GM20000 (cell line): ENCODE results near the gene HOXA3.

Experiments used
- DNase-seq: peaks from one replicate; pipeline ENCODE4 v3.0.0; 2012; ENCODE audit warnings: low spot score
- TF ChIP-seq, protein P1 (sequence below): IDR thresholded peaks from 2 replicates; pipeline ENCODE4 v1.5.1; 2012; ENCODE audit warnings: mild to moderate bottlenecking, control low read depth; ENCODE audit errors: extremely low read depth, missing control alignments

The HOXA3 gene

GRCh38 chr7:27183682-27184336, 31.4 kb upstream of the HOXA3 start:
- TF ChIP-seq, protein P1, sequence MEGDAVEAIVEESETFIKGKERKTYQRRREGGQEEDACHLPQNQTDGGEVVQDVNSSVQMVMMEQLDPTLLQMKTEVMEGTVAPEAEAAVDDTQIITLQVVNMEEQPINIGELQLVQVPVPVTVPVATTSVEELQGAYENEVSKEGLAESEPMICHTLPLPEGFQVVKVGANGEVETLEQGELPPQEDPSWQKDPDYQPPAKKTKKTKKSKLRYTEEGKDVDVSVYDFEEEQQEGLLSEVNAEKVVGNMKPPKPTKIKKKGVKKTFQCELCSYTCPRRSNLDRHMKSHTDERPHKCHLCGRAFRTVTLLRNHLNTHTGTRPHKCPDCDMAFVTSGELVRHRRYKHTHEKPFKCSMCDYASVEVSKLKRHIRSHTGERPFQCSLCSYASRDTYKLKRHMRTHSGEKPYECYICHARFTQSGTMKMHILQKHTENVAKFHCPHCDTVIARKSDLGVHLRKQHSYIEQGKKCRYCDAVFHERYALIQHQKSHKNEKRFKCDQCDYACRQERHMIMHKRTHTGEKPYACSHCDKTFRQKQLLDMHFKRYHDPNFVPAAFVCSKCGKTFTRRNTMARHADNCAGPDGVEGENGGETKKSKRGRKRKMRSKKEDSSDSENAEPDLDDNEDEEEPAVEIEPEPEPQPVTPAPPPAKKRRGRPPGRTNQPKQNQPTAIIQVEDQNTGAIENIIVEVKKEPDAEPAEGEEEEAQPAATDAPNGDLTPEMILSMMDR: no peak
- DNase-seq: no peak

- TF ChIP-seq, protein P1: no peak
- no peak for DNase-seq
Observed at GRCh38 chr7:27182861-27183681, 30.7 kb upstream of the HOXA3 start.

GRCh38 chr7:27182285-27182841, 30.0 kb upstream of the HOXA3 start:
- TF ChIP-seq, protein P1: no peak
- no peak for DNase-seq

GRCh38 chr7:27181795-27182275, 29.5 kb upstream of the HOXA3 start:
- no peak for DNase-seq

DNA sequence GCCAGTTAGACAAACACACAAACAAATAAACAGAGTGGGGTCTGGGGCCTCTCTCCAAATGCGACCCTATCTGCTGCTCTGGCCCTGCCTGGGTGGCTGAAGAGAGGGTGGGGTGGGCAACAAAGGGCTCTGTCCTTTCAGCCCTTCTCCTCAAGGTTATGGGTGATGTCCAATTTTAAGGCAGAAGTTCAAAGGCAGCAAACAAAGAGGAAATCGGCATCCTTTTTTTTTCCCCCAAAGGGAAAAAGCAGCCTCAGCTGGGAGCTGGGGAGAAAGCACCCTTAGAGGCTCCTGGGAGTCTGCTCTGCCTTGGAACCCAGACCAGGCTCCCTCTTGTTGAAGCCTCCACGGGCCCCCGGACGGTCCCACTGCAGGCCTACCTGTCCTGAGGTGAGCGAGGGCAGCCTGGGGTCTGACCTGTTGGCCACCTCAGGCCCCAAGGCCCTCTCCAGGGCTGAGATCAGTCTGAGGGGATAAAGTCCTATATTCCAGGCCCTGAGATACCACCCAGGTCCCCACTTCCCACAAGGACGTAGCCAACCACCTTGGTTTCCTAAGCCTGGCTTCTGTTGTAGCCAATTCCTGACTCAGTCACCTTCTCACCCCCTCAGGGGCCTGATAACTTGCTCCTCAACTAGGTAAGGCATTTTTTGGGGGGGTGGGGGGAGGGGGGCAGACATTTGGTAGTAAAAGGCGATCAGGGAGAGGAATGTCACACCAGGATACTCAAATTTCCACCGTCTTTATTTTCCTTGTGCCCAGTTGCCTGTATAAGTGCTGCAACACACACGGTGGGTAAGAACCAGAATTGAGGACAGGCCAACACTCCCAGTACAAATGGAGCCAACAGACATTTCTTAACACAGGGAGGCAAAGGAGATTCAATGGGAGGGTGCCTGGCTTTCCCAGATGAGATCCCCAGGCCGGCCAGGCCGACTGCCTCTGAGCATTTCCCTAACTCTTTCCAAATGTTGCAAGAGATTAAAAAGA, 28.3 kb upstream of the HOXA3 start:
- TF ChIP-seq, protein P1: no peak
- no peak for DNase-seq

More at GRCh38 chr7:27181795-27182275, 29.5 kb upstream of the HOXA3 start:
- TF ChIP-seq, protein P1: no peak

DNA sequence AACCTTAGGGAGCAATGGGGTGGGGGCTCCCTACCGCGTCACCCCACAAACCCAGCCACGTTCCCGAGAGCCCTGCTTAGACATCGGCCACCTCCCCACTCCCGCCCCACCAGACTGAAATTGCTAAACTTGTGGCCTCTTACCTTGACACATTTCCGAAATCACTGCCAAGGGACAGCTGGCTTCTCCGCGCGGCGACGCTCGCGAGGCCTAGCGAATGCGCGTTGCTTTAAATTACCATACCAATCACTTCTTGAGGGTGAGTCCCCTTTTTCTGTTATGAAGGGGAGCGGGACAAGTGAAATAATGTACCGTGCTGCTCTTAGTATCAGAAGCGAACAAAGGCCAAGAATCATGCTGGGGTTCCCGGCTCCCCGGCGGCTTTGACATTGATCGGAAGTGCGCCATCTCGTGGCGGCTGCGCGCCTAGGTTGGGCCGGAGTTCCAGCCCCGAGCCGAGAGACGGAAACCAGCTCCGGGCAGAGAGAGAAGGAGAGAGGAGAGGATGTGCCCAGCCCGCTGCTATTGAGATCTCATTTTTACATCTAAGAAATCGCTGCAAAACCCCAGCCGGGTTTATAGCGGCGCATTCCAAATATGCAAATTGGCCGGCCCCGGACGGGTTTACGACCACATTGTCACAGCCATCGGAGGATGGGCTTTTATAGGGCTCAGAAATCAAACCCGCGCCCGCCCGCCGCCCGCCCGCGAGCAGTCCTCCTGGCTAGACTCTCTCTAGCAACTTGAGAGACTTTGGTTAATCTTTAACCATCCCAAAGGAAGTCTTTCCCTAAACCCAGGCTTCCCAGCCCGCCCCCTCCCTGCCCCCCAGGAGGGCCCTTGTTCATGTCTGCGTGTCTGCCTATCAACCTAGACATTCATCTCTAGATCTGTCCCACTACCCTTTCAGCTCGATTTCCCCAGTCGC, 27.4 kb upstream of the HOXA3 start:
- DNase-seq: peak; percentile 82
- TF ChIP-seq, protein P1: peak; percentile 63
